HEK293 (cell line): ENCODE results near the gene TMEM151B.

ENCODE experiments used
- CTCF ChIA-PET: fragments of 350-600 bp; formaldehyde crosslinking; extraction: SDS; loops from one replicate; lab custom pipeline; 2021; ENCODE audit warnings: antibody characterized with exemption; lab: Yijun Ruan, JAX
- POLR2A ChIA-PET: fragments of 300-600 bp; formaldehyde crosslinking; extraction: SDS; loops from one replicate; lab custom pipeline; 2020; ENCODE audit warnings: antibody characterized with exemption, inconsistent platforms; lab: Yijun Ruan, JAX
- H3K27ac ChIP-seq: fragments of 200-500 bp; sonication (Bioruptor generic); 2 replicates; pipeline ENCODE4 v1.5.1; 2014; ENCODE audit warnings: low read depth, low read length, control low read depth, inconsistent platforms; ENCODE audit errors: extremely low read depth
- H3K36me3 ChIP-seq, 2 experiments: fragments of 200-500 bp in 1 of 2; sonication (Bioruptor generic) in 1 of 2; 1 replicate in 1 of 2; 2 replicates in 1 of 2; pipeline ENCODE4 v1.5.1; 2014 to 2017; ENCODE audit warnings: inconsistent platforms in 2 of 2, low read length in 2 of 2; ENCODE audit not compliant: control insufficient read depth in 2 of 2, insufficient read depth in 1 of 2
- H3K4me1 ChIP-seq: fragments of 200-500 bp; sonication (Bioruptor generic); 2 replicates; pipeline ENCODE4 v1.5.1; 2014; ENCODE audit warnings: mild to moderate bottlenecking, low read length, inconsistent platforms; ENCODE audit not compliant: control insufficient read depth, insufficient read depth
- H3K4me3 ChIP-seq: 2 replicates; pipeline ENCODE4 v1.5.1; 2011; ENCODE audit warnings: low read depth, mild to moderate bottlenecking, control low read depth, low read length, moderate library complexity
- H3K9me3 ChIP-seq: fragments of 200-500 bp; sonication (Bioruptor generic); 2 replicates; pipeline ENCODE4 v1.5.1; 2014; ENCODE audit warnings: low read depth, low read length, inconsistent platforms; ENCODE audit not compliant: control insufficient read depth, insufficient read depth
- FEZF1 ChIP-seq: fragments of 450-650 bp; formaldehyde crosslinking; IDR thresholded peaks from 2 replicates; pipeline ENCODE4 v1.5.1; 2016; ENCODE audit warnings: missing biosample characterization, missing genetic modification characterization
- GLI2 ChIP-seq: fragments of 450-650 bp; formaldehyde crosslinking; IDR thresholded peaks from 2 replicates; pipeline ENCODE4; 2017; ENCODE audit warnings: missing biosample characterization, missing genetic modification characterization, low read depth, borderline replicate concordance
- HOXD13 ChIP-seq: sonication (generic); formaldehyde crosslinking; IDR thresholded peaks from 2 replicates; pipeline ENCODE4 v1.8.0; 2022; ENCODE audit warnings: missing genetic modification reagents, borderline replicate concordance
- KLF7 ChIP-seq: fragments of 450-650 bp; formaldehyde crosslinking; IDR thresholded peaks from 2 replicates; pipeline ENCODE4 v1.5.1; 2016; ENCODE audit warnings: missing biosample characterization, missing genetic modification characterization, borderline replicate concordance
- PRDM10 ChIP-seq: fragments of 450-650 bp; formaldehyde crosslinking; IDR thresholded peaks from 2 replicates; pipeline ENCODE4 v1.5.1; 2016; ENCODE audit warnings: missing biosample characterization, missing genetic modification characterization
- RBAK ChIP-seq: fragments of 450-650 bp; formaldehyde crosslinking; IDR thresholded peaks from 2 replicates; pipeline ENCODE4 v1.5.1; 2016; ENCODE audit warnings: missing biosample characterization, missing genetic modification characterization
- SETDB1 ChIP-seq: IDR thresholded peaks from one replicate; pipeline ENCODE4 v1.6.1; 2017; ENCODE audit warnings: mild to moderate bottlenecking, low read length, moderate library complexity, mixed read lengths; ENCODE audit not compliant: insufficient read length
- SP2 ChIP-seq: fragments of 450-650 bp; formaldehyde crosslinking; IDR thresholded peaks from 2 replicates; pipeline ENCODE4 v1.5.1; 2016; ENCODE audit warnings: missing biosample characterization, missing genetic modification characterization
- ZBTB21 ChIP-seq: fragments of 450-650 bp; formaldehyde crosslinking; IDR thresholded peaks from 2 replicates; pipeline ENCODE4 v1.5.1; 2017; ENCODE audit warnings: missing biosample characterization, missing genetic modification characterization
- ZNF184 ChIP-seq: fragments of 450-650 bp; IDR thresholded peaks from 2 replicates; pipeline ENCODE4 v1.5.1; 2018; ENCODE audit warnings: missing biosample characterization, mild to moderate bottlenecking, missing genetic modification characterization
- ZNF2 ChIP-seq: fragments of 450-650 bp; formaldehyde crosslinking; IDR thresholded peaks from 2 replicates; pipeline ENCODE4 v1.5.1; 2016; ENCODE audit warnings: missing biosample characterization, missing genetic modification characterization
- ZNF311 ChIP-seq: fragments of 450-650 bp; formaldehyde crosslinking; IDR thresholded peaks from 2 replicates; pipeline ENCODE4 v1.5.1; 2017; ENCODE audit warnings: missing biosample characterization, missing genetic modification characterization, borderline replicate concordance
- ZNF341 ChIP-seq: fragments of 450-650 bp; formaldehyde crosslinking; IDR thresholded peaks from 2 replicates; pipeline ENCODE4; 2016; ENCODE audit warnings: low read depth, missing biosample characterization, missing genetic modification characterization
- ZNF514 ChIP-seq: fragments of 450-650 bp; formaldehyde crosslinking; IDR thresholded peaks from 2 replicates; pipeline ENCODE4 v1.5.1; 2016; ENCODE audit warnings: missing biosample characterization, missing genetic modification characterization
- ZNF530 ChIP-seq: fragments of 450-650 bp; formaldehyde crosslinking; IDR thresholded peaks from 2 replicates; pipeline ENCODE4 v1.5.1; 2016; ENCODE audit warnings: low read depth, missing biosample characterization, missing genetic modification characterization
- ZNF621 ChIP-seq: fragments of 450-650 bp; formaldehyde crosslinking; IDR thresholded peaks from 2 replicates; pipeline ENCODE4 v1.5.1; 2017; ENCODE audit warnings: missing biosample characterization, missing genetic modification characterization
- ZNF626 ChIP-seq: fragments of 450-650 bp; sonication (Bioruptor Pico); formaldehyde crosslinking; IDR thresholded peaks from 2 replicates; pipeline ENCODE4 v1.5.1; 2018; ENCODE audit warnings: missing biosample characterization, missing genetic modification characterization, inconsistent platforms
- ZNF654 ChIP-seq: fragments of 450-650 bp; formaldehyde crosslinking; IDR thresholded peaks from 2 replicates; pipeline ENCODE4 v1.5.1; 2016; ENCODE audit warnings: low read depth, missing biosample characterization, missing genetic modification characterization
- ZNF777 ChIP-seq: fragments of 450-650 bp; formaldehyde crosslinking; IDR thresholded peaks from 2 replicates; pipeline ENCODE4 v1.5.1; 2017; ENCODE audit warnings: missing biosample characterization, missing genetic modification characterization, borderline replicate concordance
- ZSCAN30 ChIP-seq: fragments of 450-650 bp; IDR thresholded peaks from 2 replicates; pipeline ENCODE4 v1.5.1; 2018; ENCODE audit warnings: missing biosample characterization, mild to moderate bottlenecking, missing genetic modification characterization, moderate library complexity
- ZSCAN4 ChIP-seq: fragments of 450-650 bp; formaldehyde crosslinking; IDR thresholded peaks from 2 replicates; pipeline ENCODE4 v1.5.1; 2017; ENCODE audit warnings: missing biosample characterization, missing genetic modification characterization
- ZXDB ChIP-seq: fragments of 450-650 bp; formaldehyde crosslinking; IDR thresholded peaks from 2 replicates; pipeline ENCODE4 v1.5.1; 2016; ENCODE audit warnings: missing biosample characterization, missing genetic modification characterization

Gene TMEM151B

GRCh38 chr6:44258921-44259320, 11.3 kb upstream of the TMEM151B start:
- POLR2A ChIA-PET = no interaction called here
- peaks cover 0 to 51% of the 10 kb centered on the region in 2 experiments; a peak in 1 of 3 replicates for H3K36me3 ChIP-seq
- no peak overlapping the region for H3K27ac ChIP-seq
- CTCF ChIA-PET = interaction anchor here (0.6 to 1.0 kb wide), 2 partner anchors 56 to 61 kb away, joined by 3 read pairs; no protein-coding TSS in a partner anchor
- no peak for TF ChIP-seq ZNF654 (tag by site-specific recombination)
- TF ChIP-seq ZNF777 (tag by site-specific recombination) = no peak
- TF ChIP-seq ZNF184 = no peak
- no peak for TF ChIP-seq SETDB1
- TF ChIP-seq ZBTB21 = no peak
- TF ChIP-seq ZNF311 (tag by site-specific recombination) = no peak
- TF ChIP-seq ZSCAN30 (tag by site-specific recombination) = no peak
- H3K9me3 ChIP-seq = no peaks in the 10 kb centered on the region
- no peaks in the 10 kb centered on the region for H3K4me1 ChIP-seq
- H3K4me3 ChIP-seq = no peak overlapping the region

DNA sequence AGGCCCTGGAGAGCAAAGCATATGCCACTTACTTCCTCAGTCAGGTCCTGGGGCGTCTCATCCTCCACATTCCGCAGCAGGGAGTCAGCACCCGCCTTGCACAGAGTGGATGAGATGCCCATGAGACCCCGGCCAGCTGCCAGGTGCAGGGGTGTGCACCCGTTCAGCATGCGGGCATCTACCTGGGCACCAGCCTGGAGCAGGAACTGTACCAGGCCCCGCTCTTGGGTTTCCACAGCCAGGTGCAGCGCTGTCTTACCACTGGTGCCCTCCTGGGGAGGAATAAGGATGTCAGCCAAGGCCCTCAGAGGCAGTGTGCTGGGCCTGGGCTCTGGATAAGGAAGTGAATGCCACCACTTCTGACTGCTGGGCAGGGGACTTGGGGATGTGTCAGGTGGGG, 10.2 kb upstream of the TMEM151B start:
- ChIA-PET CTCF (no interaction called here), POLR2A (interaction anchor here (0.7 kb wide), 1 partner anchor 13 kb away, joined by 3 read pairs; the partner anchor contains the start of gene HSP90AB1)
- Histone ChIP-seq H3K4me1 (peaks cover 4% of the 10 kb centered on the region; the same call in 1 of the 2 replicates), H3K9me3 (no peaks in the 10 kb centered on the region), H3K27ac (no peak overlapping the region), H3K4me3 (no peak overlapping the region), H3K36me3 (peaks cover 0 to 40% of the 10 kb centered on the region in 2 experiments; a peak in 1 of 3 replicates)
- TF ChIP-seq KLF7 (tag by site-specific recombination) = no peak
- TF ChIP-seq ZNF530 (tag by site-specific recombination) = no peak
- no peak for TF ChIP-seq ZNF514
- no peak for TF ChIP-seq FEZF1
- TF ChIP-seq PRDM10 = no peak
- no peak for TF ChIP-seq ZNF341 (tag by site-specific recombination)
- no peak for TF ChIP-seq ZNF626 (tag by site-specific recombination)
- no peak for TF ChIP-seq ZXDB (tag by site-specific recombination)
- TF ChIP-seq ZNF621 (tag by site-specific recombination) = no peak
- no peak for TF ChIP-seq GLI2 (tag by site-specific recombination)

DNA sequence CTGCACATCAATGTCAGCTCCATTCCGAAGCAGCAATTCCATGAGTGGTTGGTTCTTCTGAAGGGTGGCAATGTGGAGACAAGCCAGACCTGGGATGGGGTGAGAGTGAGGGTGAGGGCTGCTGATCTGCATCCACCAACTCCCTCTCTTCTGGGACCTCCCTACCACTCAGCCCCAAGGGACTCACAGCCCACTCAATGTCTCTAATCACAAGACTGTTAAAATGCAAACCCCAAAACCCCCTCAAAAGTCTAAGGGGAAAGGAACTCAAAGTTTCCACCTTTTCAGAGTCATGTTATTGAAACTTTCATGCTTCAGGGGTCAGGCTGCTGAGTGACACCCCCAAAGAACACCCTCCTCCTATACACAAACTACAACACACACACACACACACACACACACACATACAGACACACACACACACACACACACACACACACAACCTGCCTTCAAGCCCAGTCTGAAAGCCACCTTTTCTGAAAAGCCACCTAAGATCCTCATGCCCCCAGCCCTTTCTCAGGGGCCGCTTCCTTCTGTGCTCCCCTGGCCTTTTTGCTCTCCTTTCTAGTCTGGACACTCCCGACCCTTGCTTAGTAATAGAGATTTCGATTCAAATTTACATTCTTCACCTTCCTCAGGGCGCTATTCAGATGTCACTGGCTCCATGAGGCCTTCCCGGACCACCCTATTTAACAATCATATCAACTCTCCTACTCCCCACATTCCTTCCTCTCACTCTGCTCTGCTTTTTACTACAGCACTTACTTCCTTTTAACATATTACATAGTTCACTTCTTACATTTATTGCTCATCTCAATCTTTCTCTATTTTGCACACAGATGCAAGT, 9.6 kb upstream of the TMEM151B start:
- peaks cover 0 to 33% of the 10 kb centered on the region in 2 experiments; a peak in 1 of 3 replicates for H3K36me3 ChIP-seq
- H3K27ac ChIP-seq = no peak overlapping the region
- no peaks in the 10 kb centered on the region for H3K9me3 ChIP-seq
- peak; percentile 89 for TF ChIP-seq ZSCAN4
- no peak for TF ChIP-seq RBAK
- no peak for TF ChIP-seq ZNF2 (tag by site-specific recombination)
- no peak for TF ChIP-seq SP2 (tag by site-specific recombination)
- no peak for TF ChIP-seq HOXD13
- H3K4me3 ChIP-seq = no peak overlapping the region
- POLR2A ChIA-PET = interaction anchor here (0.7 kb wide), 1 partner anchor 14 kb away, joined by 3 read pairs; the partner anchor contains the start of gene HSP90AB1
- H3K4me1 ChIP-seq = peaks cover 4% of the 10 kb centered on the region; the same call in 1 of the 2 replicates
- CTCF ChIA-PET = interaction anchor here (1.7 kb wide), 1 partner anchor 88 kb away, joined by 4 read pairs; no protein-coding TSS in a partner anchor
